ENCODE data around the gene S1PR2.
A peak's percentile ranks its signal among the peaks of the same experiment; 100 is the strongest.

Gene S1PR2

DNA sequence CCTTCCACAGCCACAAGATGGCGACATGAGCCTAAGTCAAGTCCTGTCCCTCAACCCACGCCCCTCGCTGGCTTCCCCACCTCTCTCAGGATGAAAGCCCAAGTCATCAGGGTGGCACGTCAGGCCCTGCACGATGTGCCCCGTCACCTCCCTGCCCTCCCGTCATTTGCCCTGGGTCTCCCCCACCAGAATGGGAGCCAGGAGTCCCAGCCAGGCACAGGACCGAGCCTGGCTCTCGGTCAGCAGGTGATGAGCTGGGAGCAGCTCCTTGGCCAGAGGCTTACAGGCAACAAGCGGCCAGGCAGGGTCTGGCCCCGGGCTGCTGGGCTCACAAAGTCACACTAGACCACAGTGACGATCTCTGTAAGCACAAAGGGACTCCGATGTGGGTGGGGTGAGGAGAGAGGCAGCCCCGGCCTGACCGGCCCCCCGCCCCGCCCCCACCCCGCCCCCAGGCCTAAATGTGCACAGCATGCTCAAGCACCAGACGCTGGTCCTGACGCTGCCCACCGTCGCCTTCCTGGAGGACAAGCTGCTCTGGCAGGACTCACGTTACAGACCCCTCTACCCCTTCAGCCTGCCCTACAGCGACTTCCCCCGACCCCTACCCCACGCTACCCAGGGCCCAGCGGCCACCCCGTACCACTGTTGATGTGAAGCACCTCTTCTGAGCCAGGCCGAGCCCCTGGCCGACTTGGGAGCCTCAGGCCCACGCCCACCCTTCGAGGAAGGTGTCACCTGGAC, 28.2 kb upstream of the S1PR2 start:
- TF ChIP-seq, protein P1, sequence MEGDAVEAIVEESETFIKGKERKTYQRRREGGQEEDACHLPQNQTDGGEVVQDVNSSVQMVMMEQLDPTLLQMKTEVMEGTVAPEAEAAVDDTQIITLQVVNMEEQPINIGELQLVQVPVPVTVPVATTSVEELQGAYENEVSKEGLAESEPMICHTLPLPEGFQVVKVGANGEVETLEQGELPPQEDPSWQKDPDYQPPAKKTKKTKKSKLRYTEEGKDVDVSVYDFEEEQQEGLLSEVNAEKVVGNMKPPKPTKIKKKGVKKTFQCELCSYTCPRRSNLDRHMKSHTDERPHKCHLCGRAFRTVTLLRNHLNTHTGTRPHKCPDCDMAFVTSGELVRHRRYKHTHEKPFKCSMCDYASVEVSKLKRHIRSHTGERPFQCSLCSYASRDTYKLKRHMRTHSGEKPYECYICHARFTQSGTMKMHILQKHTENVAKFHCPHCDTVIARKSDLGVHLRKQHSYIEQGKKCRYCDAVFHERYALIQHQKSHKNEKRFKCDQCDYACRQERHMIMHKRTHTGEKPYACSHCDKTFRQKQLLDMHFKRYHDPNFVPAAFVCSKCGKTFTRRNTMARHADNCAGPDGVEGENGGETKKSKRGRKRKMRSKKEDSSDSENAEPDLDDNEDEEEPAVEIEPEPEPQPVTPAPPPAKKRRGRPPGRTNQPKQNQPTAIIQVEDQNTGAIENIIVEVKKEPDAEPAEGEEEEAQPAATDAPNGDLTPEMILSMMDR (conservative IDR thresholded peaks at IDR 0.05) = peak; percentile 73
- H3K27ac ChIP-seq = no peak overlapping the region

DNA sequence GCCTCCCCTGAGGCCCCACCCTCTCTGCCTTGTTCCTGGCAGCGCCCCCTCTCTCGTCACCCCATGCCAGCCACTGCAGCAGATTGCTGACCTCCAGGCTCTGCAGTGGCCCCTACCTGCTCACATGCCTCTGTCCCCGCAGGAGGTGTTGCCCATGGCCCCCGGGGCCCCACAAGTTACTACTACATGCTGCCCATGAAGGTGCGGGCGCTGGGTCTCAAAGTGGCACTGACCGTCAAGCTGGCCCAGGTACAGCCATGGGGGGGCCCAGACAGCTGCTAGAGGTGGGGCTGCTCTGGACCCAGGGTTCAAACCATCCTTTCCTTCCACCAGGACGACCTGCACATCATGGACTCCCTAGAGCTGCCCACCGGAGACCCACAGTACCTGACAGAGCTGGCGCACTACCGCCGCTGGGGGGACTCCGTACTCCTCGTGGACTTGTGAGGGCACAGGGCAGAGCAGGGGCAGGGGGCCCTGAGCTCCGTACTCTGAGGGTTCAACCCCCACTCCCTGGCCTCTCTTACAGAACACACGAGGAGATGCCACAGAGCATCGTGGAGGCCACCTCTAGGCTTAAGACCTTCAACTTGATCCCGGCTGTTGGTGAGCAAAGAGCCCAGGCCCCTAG, 27.1 kb upstream of the S1PR2 start:
- TF ChIP-seq, protein P1 (conservative IDR thresholded peaks at IDR 0.05) = no peak
- no peak overlapping the region for H3K27ac ChIP-seq

DNA sequence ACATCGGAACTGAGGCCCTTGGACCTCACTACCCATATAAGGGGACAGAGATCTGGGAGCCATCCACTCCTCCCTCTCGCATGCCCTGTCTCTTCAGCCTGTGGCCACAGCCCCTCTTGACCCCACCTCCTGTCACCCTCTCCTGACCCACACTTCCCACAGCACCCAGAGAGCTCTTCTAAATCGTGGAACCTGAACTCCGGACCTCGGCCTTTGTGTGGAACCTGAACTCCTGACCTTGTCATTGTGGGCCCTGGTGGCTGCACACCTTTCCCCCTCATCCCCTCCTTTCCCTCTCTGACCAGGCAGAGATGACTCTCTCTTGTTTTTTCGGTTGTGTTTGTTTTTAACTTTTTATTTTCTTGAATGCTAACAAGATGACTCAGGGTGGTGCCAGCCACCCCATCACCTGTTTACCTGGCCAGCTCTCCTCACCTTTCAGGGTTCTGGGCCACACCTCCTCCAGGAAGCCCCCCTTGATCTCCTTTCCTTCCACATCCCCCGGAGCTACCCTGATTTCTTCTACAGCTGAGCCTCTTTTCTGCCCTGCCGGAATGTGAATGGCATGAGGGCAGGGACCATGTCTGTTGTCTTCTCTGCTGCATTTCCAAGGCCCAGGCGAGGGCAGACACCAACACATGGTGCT, 26.0 kb upstream of the S1PR2 start:
- TF ChIP-seq, protein P1 (conservative IDR thresholded peaks at IDR 0.05) = no peak
- no peak overlapping the region for H3K27ac ChIP-seq

DNA sequence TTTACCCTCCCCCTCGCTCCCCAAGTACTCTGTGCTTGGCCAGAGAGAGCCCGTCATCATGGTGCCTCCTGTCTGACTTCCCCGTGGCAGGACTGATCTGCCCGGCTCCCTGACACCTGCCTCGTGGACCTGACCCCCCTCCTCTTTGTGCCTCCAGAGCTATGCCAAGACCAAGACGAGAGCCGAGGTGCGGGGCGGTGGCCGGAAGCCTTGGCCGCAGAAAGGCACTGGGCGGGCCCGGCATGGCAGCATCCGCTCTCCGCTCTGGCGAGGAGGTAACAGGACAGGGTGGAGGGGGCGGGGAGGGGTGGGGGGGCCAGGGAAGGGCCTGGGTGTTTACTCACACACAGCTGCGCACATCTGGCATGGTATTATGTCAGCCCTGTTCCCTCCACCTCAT, 25.4 kb upstream of the S1PR2 start:
- no peak overlapping the region for H3K27ac ChIP-seq
- TF ChIP-seq, protein P1 (conservative IDR thresholded peaks at IDR 0.05) = no peak

DNA sequence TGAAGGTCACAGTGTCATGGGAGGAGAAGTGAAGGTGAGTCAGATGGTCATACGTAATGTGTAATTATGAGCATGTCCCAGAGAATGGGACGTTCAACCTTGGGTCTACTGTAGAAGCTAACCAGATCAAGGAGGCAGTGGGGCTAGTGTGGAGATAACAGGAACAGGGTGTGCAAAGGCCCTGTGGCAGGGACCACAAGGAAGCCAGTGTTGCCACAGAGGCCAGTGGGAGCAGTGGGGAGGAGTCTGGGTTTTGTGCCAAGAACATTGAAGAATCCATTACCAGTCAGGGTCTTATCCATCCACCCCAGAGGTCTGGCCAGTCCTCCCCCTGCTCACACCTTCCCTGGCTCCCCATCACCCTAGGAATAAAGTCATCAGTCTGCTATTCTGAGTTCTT, 24.2 kb upstream of the S1PR2 start:
- no peak overlapping the region for H3K27ac ChIP-seq
- TF ChIP-seq, protein P1 (conservative IDR thresholded peaks at IDR 0.05) = no peak

DNA sequence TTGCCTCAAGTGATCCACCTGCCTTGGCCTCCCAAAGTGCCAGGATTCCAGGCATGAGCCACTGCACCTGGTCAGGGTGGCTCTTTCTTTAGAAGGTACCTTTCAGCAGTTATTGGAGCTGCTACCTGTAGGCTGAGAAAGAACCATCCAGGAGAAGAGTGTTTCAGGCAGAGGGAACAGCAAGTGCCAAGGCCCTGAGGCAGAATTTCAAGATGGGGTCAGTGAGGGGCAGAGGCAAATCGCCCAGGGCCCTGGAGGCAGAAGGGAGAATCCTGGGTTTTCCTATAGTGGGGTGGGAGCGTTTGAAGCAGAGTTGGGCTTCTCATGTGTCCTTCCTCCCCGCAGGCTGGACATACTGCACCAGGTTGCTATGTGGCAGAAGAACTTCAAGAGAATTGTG, 23.1 kb upstream of the S1PR2 start:
- TF ChIP-seq, protein P1 (conservative IDR thresholded peaks at IDR 0.05) = no peak
- no peak overlapping the region for H3K27ac ChIP-seq

DNA sequence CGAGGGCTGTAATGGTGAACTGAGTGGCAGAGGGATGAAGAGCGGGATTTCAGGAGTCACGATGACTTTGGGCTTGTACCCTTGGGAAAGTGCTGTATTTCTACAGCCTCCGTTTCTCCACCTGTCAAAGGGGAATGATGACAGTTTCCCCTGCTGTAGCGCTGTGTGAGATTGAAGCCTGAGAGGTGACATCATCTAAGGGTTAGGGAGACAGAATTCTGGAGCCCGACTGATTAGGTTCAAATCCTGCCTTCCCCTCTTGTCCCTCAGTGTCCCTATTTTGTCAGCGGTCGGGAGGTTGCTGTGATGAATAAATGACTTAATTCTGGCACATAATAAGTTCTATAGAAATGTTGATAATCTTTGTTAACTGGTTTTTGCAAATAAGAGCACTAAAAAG, 21.6 kb upstream of the S1PR2 start:
- H3K27ac ChIP-seq = peak overlapping the region; percentile 70
- TF ChIP-seq, protein P1 (conservative IDR thresholded peaks at IDR 0.05) = no peak
